Measurements from ENCODE around the gene HSPA4L. TPM values are rescaled to one million over a fixed set of nuclear protein-coding genes. Genes with fewer than 3 reads are reported as not detected.

HSPA4L gene
- total RNA-seq, 1 donor from 2014 or later, result 14.7 TPM

GRCh38 chr4:127741247-127741646, 40.9 kb upstream of the HSPA4L start:
- Mint-ChIP-seq H3K9me3 (ENCODE audit: unreplicated experiment) (no peaks in the 10 kb centered on the region), H3K36me3 (ENCODE audit: unreplicated experiment) (peaks cover 5% of the 10 kb centered on the region), H3K27ac (ENCODE audit: unreplicated experiment) (no peak overlapping the region), H3K27me3 (ENCODE audit: unreplicated experiment) (no peaks in the 10 kb centered on the region), H3K4me3 (ENCODE audit: unreplicated experiment) (no peak overlapping the region), H3K4me1 (ENCODE audit: low read depth, unreplicated experiment) (no peaks in the 10 kb centered on the region)
- no peak for TF ChIP-seq CTCF (IDR thresholded peaks at IDR 0.05; ENCODE audit: partially characterized antibody, unreplicated experiment)
- DNase-seq, result no peak

GRCh38 chr4:127747883-127748282, 34.2 kb upstream of the HSPA4L start:
- no peak for DNase-seq
- H3K4me1 Mint-ChIP-seq (ENCODE audit: low read depth, unreplicated experiment), result no peaks in the 10 kb centered on the region
- H3K27ac Mint-ChIP-seq (ENCODE audit: unreplicated experiment), result no peak overlapping the region
- peaks cover 1% of the 10 kb centered on the region for H3K27me3 Mint-ChIP-seq (ENCODE audit: unreplicated experiment)
- peaks cover 6% of the 10 kb centered on the region for H3K36me3 Mint-ChIP-seq (ENCODE audit: unreplicated experiment)
- peaks cover 5% of the 10 kb centered on the region for H3K9me3 Mint-ChIP-seq (ENCODE audit: unreplicated experiment)
- TF ChIP-seq CTCF (IDR thresholded peaks at IDR 0.05; ENCODE audit: partially characterized antibody, unreplicated experiment), result no peak
- H3K4me3 Mint-ChIP-seq (ENCODE audit: unreplicated experiment), result no peak overlapping the region

GRCh38 chr4:127748957-127749356, 33.2 kb upstream of the HSPA4L start:
- no peak for DNase-seq
- H3K36me3 Mint-ChIP-seq (ENCODE audit: unreplicated experiment), result peaks cover 6% of the 10 kb centered on the region
- peaks cover 1% of the 10 kb centered on the region for H3K27me3 Mint-ChIP-seq (ENCODE audit: unreplicated experiment)
- H3K27ac Mint-ChIP-seq (ENCODE audit: unreplicated experiment), result no peak overlapping the region
- TF ChIP-seq CTCF (IDR thresholded peaks at IDR 0.05; ENCODE audit: partially characterized antibody, unreplicated experiment), result no peak
- H3K9me3 Mint-ChIP-seq (ENCODE audit: unreplicated experiment), result peaks cover 5% of the 10 kb centered on the region
- no peak overlapping the region for H3K4me3 Mint-ChIP-seq (ENCODE audit: unreplicated experiment)
- H3K4me1 Mint-ChIP-seq (ENCODE audit: low read depth, unreplicated experiment), result no peaks in the 10 kb centered on the region

- H3K4me3 Mint-ChIP-seq (ENCODE audit: unreplicated experiment), result no peak overlapping the region
- peaks cover 4% of the 10 kb centered on the region for H3K36me3 Mint-ChIP-seq (ENCODE audit: unreplicated experiment)
- TF ChIP-seq CTCF (IDR thresholded peaks at IDR 0.05; ENCODE audit: partially characterized antibody, unreplicated experiment), result no peak
- H3K27ac Mint-ChIP-seq (ENCODE audit: unreplicated experiment), result no peak overlapping the region
- H3K4me1 Mint-ChIP-seq (ENCODE audit: low read depth, unreplicated experiment), result no peaks in the 10 kb centered on the region
- H3K9me3 Mint-ChIP-seq (ENCODE audit: unreplicated experiment), result no peaks in the 10 kb centered on the region
- DNase-seq, result no peak
- H3K27me3 Mint-ChIP-seq (ENCODE audit: unreplicated experiment), result peaks cover 2% of the 10 kb centered on the region
Measured at GRCh38 chr4:127756906-127757305, 25.2 kb upstream of the HSPA4L start.

GRCh38 chr4:127759228-127759820, 22.8 kb upstream of the HSPA4L start:
- H3K9me3 Mint-ChIP-seq (ENCODE audit: unreplicated experiment), result no peaks in the 10 kb centered on the region

More at GRCh38 chr4:127759228-127759820, 22.8 kb upstream of the HSPA4L start:
- peaks cover 2% of the 10 kb centered on the region for H3K27me3 Mint-ChIP-seq (ENCODE audit: unreplicated experiment)
- TF ChIP-seq CTCF (IDR thresholded peaks at IDR 0.05; ENCODE audit: partially characterized antibody, unreplicated experiment), result no peak
- DNase-seq, result no peak
- peaks cover 4% of the 10 kb centered on the region for H3K36me3 Mint-ChIP-seq (ENCODE audit: unreplicated experiment)
- no peak overlapping the region for H3K27ac Mint-ChIP-seq (ENCODE audit: unreplicated experiment)
- H3K4me1 Mint-ChIP-seq (ENCODE audit: low read depth, unreplicated experiment), result no peaks in the 10 kb centered on the region
- no peak overlapping the region for H3K4me3 Mint-ChIP-seq (ENCODE audit: unreplicated experiment)
